HEK293T (cell line): ENCODE data around the gene PCDH1.

Experiments
- CTCF ChIA-PET: fragments of 350-600 bp; formaldehyde crosslinking; extraction: SDS; loops from one replicate; lab custom pipeline; 2021; ENCODE audit warnings: antibody characterized with exemption, inconsistent platforms; lab: Yijun Ruan, JAX
- POLR2A ChIA-PET: fragments of 350-600 bp; formaldehyde crosslinking; extraction: SDS; loops from one replicate; lab custom pipeline; 2020; ENCODE audit warnings: antibody characterized with exemption, inconsistent platforms; lab: Yijun Ruan, JAX
- DNase-seq: peaks from one replicate; pipeline ENCODE4 v3.0.0; 2012; ENCODE audit warnings: mixed read lengths; ENCODE audit errors: extremely low spot score
- ARNT ChIP-seq: fragments of 450-650 bp; IDR thresholded peaks from 2 replicates; pipeline ENCODE4 v1.6.1; 2017; ENCODE audit warnings: mild to moderate bottlenecking
- BHLHE40 ChIP-seq: fragments of 450-650 bp; IDR thresholded peaks from 2 replicates; pipeline ENCODE4 v1.6.1; 2016; ENCODE audit warnings: mild to moderate bottlenecking, moderate library complexity, borderline replicate concordance
- CTBP1 ChIP-seq: fragments of 450-650 bp; IDR thresholded peaks from 2 replicates; pipeline ENCODE4 v1.6.1; 2016; ENCODE audit warnings: borderline replicate concordance
- ELF4 ChIP-seq: fragments of 450-650 bp; IDR thresholded peaks from 2 replicates; pipeline ENCODE4 v1.6.1; 2017; ENCODE audit warnings: antibody characterized with exemption
- FOXA1 ChIP-seq: fragments of 450-650 bp; IDR thresholded peaks from 2 replicates; pipeline ENCODE4 v1.6.1; 2016; ENCODE audit warnings: mild to moderate bottlenecking
- FOXK2 ChIP-seq: fragments of 450-650 bp; IDR thresholded peaks from 2 replicates; pipeline ENCODE4 v1.6.1; 2016; ENCODE audit warnings: mild to moderate bottlenecking
- FOXM1 ChIP-seq: fragments of 450-650 bp; IDR thresholded peaks from 2 replicates; pipeline ENCODE4 v1.6.1; 2017; ENCODE audit warnings: mild to moderate bottlenecking, borderline replicate concordance
- HDGF ChIP-seq: fragments of 450-650 bp; IDR thresholded peaks from 2 replicates; pipeline ENCODE4 v1.6.1; 2017; ENCODE audit warnings: antibody characterized with exemption, borderline replicate concordance
- L3MBTL2 ChIP-seq: fragments of 450-650 bp; conservative IDR thresholded peaks from 2 replicates; pipeline ENCODE4 v1.6.1; 2016; ENCODE audit warnings: mild to moderate bottlenecking
- LEF1 ChIP-seq: fragments of 450-650 bp; IDR thresholded peaks from 2 replicates; pipeline ENCODE4 v1.6.1; 2017; ENCODE audit warnings: mild to moderate bottlenecking, borderline replicate concordance
- NFRKB ChIP-seq: fragments of 450-650 bp; IDR thresholded peaks from 2 replicates; pipeline ENCODE4 v1.6.1; 2016; ENCODE audit warnings: mild to moderate bottlenecking, moderate library complexity
- SP1 ChIP-seq: fragments of 450-650 bp; IDR thresholded peaks from 2 replicates; pipeline ENCODE4 v1.6.1; 2017
- SUZ12 ChIP-seq: fragments of 450-650 bp; IDR thresholded peaks from 2 replicates; pipeline ENCODE4 v1.6.1; 2016; ENCODE audit warnings: mild to moderate bottlenecking
- TARDBP ChIP-seq: fragments of 450-650 bp; IDR thresholded peaks from 2 replicates; pipeline ENCODE4 v1.6.1; 2016
- ZNF384 ChIP-seq: fragments of 450-650 bp; IDR thresholded peaks from 2 replicates; pipeline ENCODE4 v1.6.1; 2016
- TF ChIP-seq, protein P1 (sequence below): fragments of 450-650 bp; IDR thresholded peaks from 2 replicates; pipeline ENCODE4 v1.6.1; 2016

Gene PCDH1

GRCh38 chr5:141863569-141864178, 14.5 kb downstream of the PCDH1 start:
- POLR2A ChIA-PET, result interaction anchor here (1.4 kb wide), 1 partner anchor 14 kb away, joined by 3 read pairs; no protein-coding TSS in a partner anchor
- CTCF ChIA-PET, result no interaction called here
- no peak for TF ChIP-seq BHLHE40
- TF ChIP-seq CTBP1, result no peak
- TF ChIP-seq HDGF, result no peak
- no peak for TF ChIP-seq FOXK2
- DNase-seq, result no peak

GRCh38 chr5:141862936-141863543, 15.2 kb downstream of the PCDH1 start:
- DNase-seq, result no peak
- POLR2A ChIA-PET, result interaction anchor here (1.4 kb wide), 1 partner anchor 13 kb away, joined by 3 read pairs; no protein-coding TSS in a partner anchor
- TF ChIP-seq FOXK2 (no peak), HDGF (no peak), TARDBP (no peak), L3MBTL2 (no peak), ARNT (no peak), ZNF384 (no peak), CTBP1 (no peak), NFRKB (no peak), LEF1 (no peak), SUZ12 (no peak), ELF4 (no peak), BHLHE40 (no peak), SP1 (no peak), FOXA1 (no peak)
- TF ChIP-seq, protein P1, sequence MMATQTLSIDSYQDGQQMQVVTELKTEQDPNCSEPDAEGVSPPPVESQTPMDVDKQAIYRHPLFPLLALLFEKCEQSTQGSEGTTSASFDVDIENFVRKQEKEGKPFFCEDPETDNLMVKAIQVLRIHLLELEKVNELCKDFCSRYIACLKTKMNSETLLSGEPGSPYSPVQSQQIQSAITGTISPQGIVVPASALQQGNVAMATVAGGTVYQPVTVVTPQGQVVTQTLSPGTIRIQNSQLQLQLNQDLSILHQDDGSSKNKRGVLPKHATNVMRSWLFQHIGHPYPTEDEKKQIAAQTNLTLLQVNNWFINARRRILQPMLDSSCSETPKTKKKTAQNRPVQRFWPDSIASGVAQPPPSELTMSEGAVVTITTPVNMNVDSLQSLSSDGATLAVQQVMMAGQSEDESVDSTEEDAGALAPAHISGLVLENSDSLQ, result no peak

DNA sequence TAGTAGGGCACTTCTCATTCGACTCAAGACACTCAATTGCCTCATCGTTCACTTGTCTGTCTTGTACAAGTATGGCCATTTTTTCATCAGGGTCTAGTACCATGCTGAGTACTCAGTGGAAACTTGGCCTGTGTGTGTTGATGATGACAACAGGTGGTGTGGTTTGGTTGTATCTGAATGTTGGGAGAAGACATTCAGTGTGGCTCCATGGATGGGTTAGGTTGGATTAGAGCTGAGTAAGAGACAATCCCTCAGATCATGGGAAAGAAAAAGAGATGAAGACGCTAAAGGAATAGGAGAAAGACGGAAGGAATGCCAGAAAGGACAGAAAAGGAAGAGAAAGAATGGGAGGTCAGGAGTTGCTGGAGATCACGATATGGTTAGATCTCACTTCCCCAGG, 17.0 kb downstream of the PCDH1 start:
- POLR2A ChIA-PET, result no interaction called here
- no peak for TF ChIP-seq FOXM1
- TF ChIP-seq SUZ12, result no peak
- TF ChIP-seq BHLHE40, result no peak
- no peak for TF ChIP-seq ZNF384
- no peak for TF ChIP-seq TARDBP
- TF ChIP-seq CTBP1, result no peak
- TF ChIP-seq HDGF, result no peak
- TF ChIP-seq, protein P1, result no peak
- TF ChIP-seq L3MBTL2, result no peak
- TF ChIP-seq LEF1, result no peak
- TF ChIP-seq ARNT, result no peak
- TF ChIP-seq ELF4, result no peak
- TF ChIP-seq FOXK2, result no peak
- CTCF ChIA-PET, result no interaction called here

More at GRCh38 chr5:141862936-141863543, 15.2 kb downstream of the PCDH1 start:
- CTCF ChIA-PET, result no interaction called here

DNA sequence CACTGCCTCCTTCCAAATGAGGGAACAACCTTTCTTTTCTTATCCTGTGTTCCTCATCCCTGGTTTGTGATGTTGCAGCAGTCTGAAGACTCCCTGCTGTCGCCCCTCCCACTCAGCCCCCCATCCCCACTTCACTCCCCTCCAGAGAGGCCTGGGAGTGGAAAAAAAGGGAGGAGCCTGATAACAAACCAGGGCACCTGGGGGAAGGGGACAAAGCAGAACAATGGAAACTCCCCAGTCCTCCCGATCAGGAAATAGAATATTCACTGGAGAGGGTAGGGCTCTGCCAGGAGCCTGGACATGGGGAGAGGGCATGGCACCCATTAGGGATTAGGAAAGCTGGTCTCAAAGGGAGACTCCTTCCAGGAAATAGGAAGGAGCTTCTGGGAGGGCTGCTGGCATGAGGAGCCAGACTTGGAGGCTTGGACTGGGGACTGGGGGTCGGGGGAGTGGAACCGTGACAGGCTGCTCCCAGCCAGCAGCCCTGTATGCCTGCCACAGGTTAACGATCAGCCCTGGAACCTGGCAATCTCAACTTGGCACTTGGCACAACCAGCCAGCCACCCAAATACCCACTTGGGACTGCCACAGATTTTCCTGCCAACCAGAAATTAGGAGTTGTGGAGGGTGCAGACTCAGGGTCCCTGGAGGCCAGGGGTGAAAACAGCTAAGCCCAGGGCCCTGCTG, 20.0 kb downstream of the PCDH1 start:
- POLR2A ChIA-PET, result interaction anchor here (0.9 to 2.5 kb wide), 3 partner anchors 8 to 155 kb away, joined by 3 to 11 read pairs (median 4); partner anchors contain the start of genes DELE1 and GNPDA1
- DNase-seq, result no peak
- TF ChIP-seq FOXK2, result no peak
- no peak for TF ChIP-seq FOXA1
- no peak for TF ChIP-seq FOXM1
- TF ChIP-seq TARDBP, result no peak
- TF ChIP-seq ARNT, result no peak
- TF ChIP-seq NFRKB, result no peak
- TF ChIP-seq HDGF, result no peak
- no peak for TF ChIP-seq ZNF384
- TF ChIP-seq BHLHE40, result no peak
- TF ChIP-seq L3MBTL2, result no peak
- TF ChIP-seq, protein P1, result no peak
- CTCF ChIA-PET, result interaction anchor here (0.7 to 2.5 kb wide), 3 partner anchors 21 to 44 kb away, joined by 3 to 10 read pairs (median 3); no protein-coding TSS in a partner anchor

More for the DNA sequence above, 17.0 kb downstream of the PCDH1 start:
- no peak for DNase-seq

DNA sequence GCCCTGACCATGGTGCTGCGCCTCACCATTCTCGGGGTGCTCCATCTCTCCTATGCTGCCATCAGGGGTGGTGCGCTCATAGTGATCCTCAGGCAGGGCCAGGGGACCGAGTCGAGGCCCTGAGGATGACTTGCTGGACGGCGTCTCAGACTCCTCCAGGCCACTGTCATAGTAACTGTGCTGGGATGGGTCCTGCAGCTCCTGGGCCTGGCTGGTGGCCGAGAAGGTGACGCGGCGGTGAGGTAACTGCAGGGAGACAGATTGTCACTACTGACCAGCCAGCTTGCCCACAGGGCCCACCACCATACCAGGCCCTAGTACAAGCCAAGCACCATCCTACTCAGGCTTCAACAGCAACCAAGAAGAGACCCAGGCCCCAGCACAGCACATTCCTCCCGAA, 21.0 kb downstream of the PCDH1 start:
- POLR2A ChIA-PET, result interaction anchor here (0.9 to 1.5 kb wide), 2 partner anchors 66 to 156 kb away, joined by 3 to 4 read pairs; partner anchors contain the start of genes DELE1 and GNPDA1
- CTCF ChIA-PET, result interaction anchor here (0.7 to 2.5 kb wide), 3 partner anchors 22 to 43 kb away, joined by 3 to 10 read pairs (median 3); no protein-coding TSS in a partner anchor

More for the DNA sequence above, 21.0 kb downstream of the PCDH1 start:
- DNase-seq, result no peak
- TF ChIP-seq, protein P1, result no peak
- TF ChIP-seq FOXK2, result no peak
